GDM1 (cell line): ENCODE results near the gene AMBRA1.
A peak's percentile ranks its signal among the peaks of the same experiment; 100 is the strongest.

Source experiments
- DNase-seq: peaks from one replicate; lab custom pipeline; 2025; lab: John Stamatoyannopoulos, UW

The AMBRA1 gene

GRCh38 chr11:46347637-46348311 is 246.0 kb downstream of the AMBRA1 start:
- DNase-seq: no peak

GRCh38 chr11:46346886-46347636 is 246.8 kb downstream of the AMBRA1 start, which contains the start of gene DGKZ:
DGKZ (plus strand) TSS chr11:46347463; CDS start chr11:46347660, 197 bp downstream.
- peak; percentile 87 for DNase-seq
